SU-DHL-6 (cell line): ENCODE measurements around the gene DCLK1.

Experiments
- H2AFZ ChIP-seq: fragments of 200-600 bp; sonication (generic); 2 replicates; pipeline ENCODE4 v1.6.1; 2014; ENCODE audit warnings: low read depth, mild to moderate bottlenecking, moderate library complexity, mixed read lengths, antibody characterized with exemption, low read length; ENCODE audit not compliant: severe bottlenecking
- H3F3A ChIP-seq: fragments of 200-600 bp; shearing (Covaris generic); 2 replicates; pipeline ENCODE4 v1.6.0; 2016; ENCODE audit warnings: antibody characterized with exemption, mild to moderate bottlenecking; ENCODE audit not compliant: insufficient read depth
- H3K27ac ChIP-seq: fragments of 200-600 bp; sonication (generic); 2 replicates; pipeline ENCODE4 v1.5.1; 2016; ENCODE audit warnings: low read depth, mild to moderate bottlenecking, low read length, moderate library complexity, mixed read lengths
- H3K27me3 ChIP-seq: fragments of 200-600 bp; sonication (generic), shearing (Covaris generic); 2 replicates; pipeline ENCODE4 v1.6.0; 2014; ENCODE audit warnings: mild to moderate bottlenecking, low read length
- H3K36me3 ChIP-seq: fragments of 200-600 bp; sonication (generic); 2 replicates; pipeline ENCODE4 v1.6.1; 2014; ENCODE audit warnings: mild to moderate bottlenecking, low read length, mixed read lengths
- H3K4me2 ChIP-seq: fragments of 300-600, 200-600 bp; shearing (Covaris generic), sonication (generic); 2 replicates; pipeline ENCODE4 v1.6.0; 2014; ENCODE audit warnings: low read length, low read depth, mild to moderate bottlenecking; ENCODE audit not compliant: poor library complexity, severe bottlenecking
- H3K4me3 ChIP-seq: fragments of 200-600 bp; sonication (generic); 2 replicates; pipeline ENCODE4 v1.5.1; 2014; ENCODE audit warnings: antibody characterized with exemption, low read length, mild to moderate bottlenecking, mixed read lengths; ENCODE audit not compliant: insufficient read depth, poor library complexity, severe bottlenecking
- H3K79me2 ChIP-seq: fragments of 200-600 bp; sonication (generic); 2 replicates; pipeline ENCODE4 v1.6.1; 2014; ENCODE audit warnings: mild to moderate bottlenecking, low read length, moderate library complexity; ENCODE audit not compliant: insufficient read depth
- H3K9ac ChIP-seq: fragments of 200-600 bp; sonication (generic); 2 replicates; pipeline ENCODE4 v1.7.0; 2014; ENCODE audit warnings: mild to moderate bottlenecking, low read length
- H3K9me2 ChIP-seq: fragments of 200-600 bp; sonication (generic); replicated peaks from 2 replicates; pipeline ENCODE4 v1.6.1; 2014; ENCODE audit warnings: low read length; ENCODE audit not compliant: insufficient read depth
- H3K9me3 ChIP-seq: fragments of 200-600 bp; sonication (generic); 2 replicates; pipeline ENCODE4 v1.6.1; 2014; ENCODE audit warnings: low read length, mixed read lengths; ENCODE audit not compliant: insufficient read depth
- H4K20me1 ChIP-seq: fragments of 200-600 bp; sonication (generic); 2 replicates; pipeline ENCODE4 v1.6.1; 2014; ENCODE audit warnings: low read depth, mild to moderate bottlenecking, antibody characterized with exemption, low read length, moderate library complexity, mixed read lengths
- CTCF ChIP-seq: fragments of 200-600 bp; sonication (generic); IDR thresholded peaks from one replicate; pipeline ENCODE4 v1.5.1; 2017; ENCODE audit warnings: antibody characterized with exemption, mild to moderate bottlenecking, low read length, moderate library complexity; ENCODE audit not compliant: insufficient read depth, poor library complexity, severe bottlenecking
- EZH2phosphoT487 ChIP-seq: fragments of 200-600 bp; sonication (generic), shearing (Covaris generic); conservative IDR thresholded peaks from 2 replicates; pipeline ENCODE4 v1.6.1; 2018; ENCODE audit warnings: mild to moderate bottlenecking, antibody characterized with exemption, low read length, moderate library complexity, mixed read lengths

Gene DCLK1

DNA sequence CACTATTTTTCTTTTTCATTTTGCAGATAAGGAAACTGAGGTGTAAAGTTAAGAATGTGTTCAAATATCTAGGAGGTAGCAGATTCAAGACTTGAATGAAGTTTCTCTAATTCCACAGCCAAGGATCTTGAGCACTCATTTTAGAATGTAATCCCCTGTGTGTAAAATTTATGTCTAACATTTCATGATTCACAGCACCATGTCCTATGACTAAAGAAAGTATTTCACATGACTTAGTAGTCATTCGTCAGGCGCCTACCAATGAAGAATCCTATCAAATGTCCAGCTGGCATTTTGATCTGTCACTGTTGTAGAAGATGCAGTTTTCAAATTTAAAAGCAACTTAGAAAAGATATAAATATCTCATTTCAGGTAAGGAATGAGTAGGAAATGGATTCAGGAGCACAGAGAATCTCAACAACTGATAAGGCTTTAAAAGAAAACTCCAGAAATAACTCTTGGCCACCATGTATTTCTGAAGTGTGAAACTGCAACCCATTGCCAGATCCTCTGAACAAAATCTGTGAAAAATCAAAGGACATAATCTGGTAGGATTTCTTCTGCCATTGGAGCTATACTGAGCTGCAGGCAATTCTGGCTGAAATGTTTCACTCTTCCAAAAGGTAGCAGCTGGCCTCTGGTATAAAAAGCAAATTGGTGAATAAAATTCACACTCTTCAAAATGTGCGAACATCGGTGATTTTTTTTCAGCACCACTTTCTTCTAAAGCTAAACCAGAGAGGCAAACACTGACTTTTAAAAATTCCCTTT is 92.2 kb downstream of the DCLK1 start:
- Histone ChIP-seq H3K36me3 (no peaks in the 10 kb centered on the region), H3K9me3 (no peaks in the 10 kb centered on the region), H3K27ac (no peak overlapping the region), H3F3A (no peaks in the 10 kb centered on the region), H2AFZ (no peak overlapping the region), H4K20me1 (no peaks in the 10 kb centered on the region), H3K4me2 (no peak overlapping the region), H3K79me2 (no peaks in the 10 kb centered on the region), H3K9me2 (no peaks in the 10 kb centered on the region), H3K27me3 (no peaks in the 10 kb centered on the region), H3K4me3 (no peak overlapping the region), H3K9ac (no peak overlapping the region)
- TF ChIP-seq EZH2phosphoT487, result no peak
- no peak for TF ChIP-seq CTCF

GRCh38 chr13:36033035-36033434 is 98.1 kb downstream of the DCLK1 start:
- Histone ChIP-seq H4K20me1 (no peaks in the 10 kb centered on the region), H3K79me2 (no peaks in the 10 kb centered on the region), H3K27ac (no peak overlapping the region), H2AFZ (no peak overlapping the region), H3F3A (no peaks in the 10 kb centered on the region), H3K36me3 (no peaks in the 10 kb centered on the region), H3K27me3 (no peaks in the 10 kb centered on the region), H3K4me3 (no peak overlapping the region), H3K4me2 (no peak overlapping the region), H3K9me2 (no peaks in the 10 kb centered on the region), H3K9me3 (no peaks in the 10 kb centered on the region), H3K9ac (no peak overlapping the region)
- TF ChIP-seq EZH2phosphoT487 (no peak), CTCF (no peak)

GRCh38 chr13:36031490-36031889 is 99.7 kb downstream of the DCLK1 start:
- H3K9me2 ChIP-seq, result no peaks in the 10 kb centered on the region
- no peak overlapping the region for H3K4me3 ChIP-seq
- no peaks in the 10 kb centered on the region for H3K79me2 ChIP-seq
- no peak for TF ChIP-seq EZH2phosphoT487
- no peak for TF ChIP-seq CTCF
- no peaks in the 10 kb centered on the region for H4K20me1 ChIP-seq
- no peaks in the 10 kb centered on the region for H3K27me3 ChIP-seq
- H2AFZ ChIP-seq, result no peak overlapping the region
- no peaks in the 10 kb centered on the region for H3F3A ChIP-seq
- H3K36me3 ChIP-seq, result no peaks in the 10 kb centered on the region
- H3K27ac ChIP-seq, result no peak overlapping the region
- H3K4me2 ChIP-seq, result no peak overlapping the region
- no peaks in the 10 kb centered on the region for H3K9me3 ChIP-seq
- no peak overlapping the region for H3K9ac ChIP-seq
